NCI-H526 treated with DMSO at 0.1 percent for 48 hours (cell line): ENCODE data around the gene TMEM63C.

Experiments
- DNase-seq: peaks from one replicate; lab custom pipeline; 2025; lab: John Stamatoyannopoulos, UW

TMEM63C gene

GRCh38 chr14:77221241-77221871 lies 39.8 kb downstream of the TMEM63C start:
- no peak for DNase-seq

GRCh38 chr14:77222546-77223225 lies 41.1 kb downstream of the TMEM63C start:
- DNase-seq: no peak

GRCh38 chr14:77224212-77224611 lies 42.6 kb downstream of the TMEM63C start:
- no peak for DNase-seq

- DNase-seq: no peak
Measured at GRCh38 chr14:77225254-77225653, 43.7 kb downstream of the TMEM63C start.

- DNase-seq: no peak
Measured at GRCh38 chr14:77225892-77226557, 44.4 kb downstream of the TMEM63C start.

- no peak for DNase-seq
Measured at GRCh38 chr14:77228056-77228455, 46.5 kb downstream of the TMEM63C start.

- DNase-seq: no peak
Measured at GRCh38 chr14:77230914-77231313, 49.3 kb downstream of the TMEM63C start.

GRCh38 chr14:77231721-77232120 lies 50.1 kb downstream of the TMEM63C start:
- no peak for DNase-seq

- DNase-seq: no peak
Measured at GRCh38 chr14:77236814-77237213, 55.2 kb downstream of the TMEM63C start.

- DNase-seq: no peak
Measured at GRCh38 chr14:77238356-77238755, 56.8 kb downstream of the TMEM63C start.

GRCh38 chr14:77238996-77239395 lies 57.4 kb downstream of the TMEM63C start:
- DNase-seq: no peak

GRCh38 chr14:77239412-77239811 lies 57.8 kb downstream of the TMEM63C start:
- no peak for DNase-seq

- DNase-seq: no peak
Measured at GRCh38 chr14:77240336-77240915, 58.8 kb downstream of the TMEM63C start.

- no peak for DNase-seq
Measured at GRCh38 chr14:77241955-77242354, 60.4 kb downstream of the TMEM63C start.

- DNase-seq: no peak
Measured at GRCh38 chr14:77242752-77243151, 61.2 kb downstream of the TMEM63C start.

GRCh38 chr14:77243853-77244252 lies 62.3 kb downstream of the TMEM63C start:
- no peak for DNase-seq

- no peak for DNase-seq
Measured at GRCh38 chr14:77245820-77246219, 64.2 kb downstream of the TMEM63C start.

- DNase-seq: no peak
Measured at GRCh38 chr14:77246784-77247183, 65.2 kb downstream of the TMEM63C start.

- DNase-seq: no peak
Measured at GRCh38 chr14:77248666-77249065, 67.1 kb downstream of the TMEM63C start.

- no peak for DNase-seq
Measured at GRCh38 chr14:77249286-77249685, 67.7 kb downstream of the TMEM63C start.

GRCh38 chr14:77250927-77251326 lies 69.3 kb downstream of the TMEM63C start:
- DNase-seq: no peak

GRCh38 chr14:77251870-77252269 lies 70.3 kb downstream of the TMEM63C start:
- DNase-seq: no peak
